Transverse colon (tissue), 4 donors: ENCODE measurements around the gene EDN3. TPM values are rescaled to one million over a fixed set of nuclear protein-coding genes. Genes with fewer than 3 reads are reported as not detected.

ENCODE experiments used
- DNase-seq: peaks from one replicate; pipeline ENCODE4 v3.0.0-alpha.2; 2019
- H3K27ac ChIP-seq, 4 donors: fragments of 200-600 bp; sonication (generic); 2 replicates each; pipeline ENCODE4 v1.5.1; 2016 to 2018; ENCODE audit warnings: inconsistent platforms in 4 of 4
- H3K27me3 ChIP-seq: fragments of 200-600 bp; sonication (generic); 2 replicates; pipeline ENCODE4 v1.5.1; 2017; ENCODE audit warnings: inconsistent platforms
- H3K36me3 ChIP-seq, 4 donors: fragments of 200-600 bp; sonication (generic); 2 replicates each; pipeline ENCODE4 v1.5.1; 2017 to 2019; ENCODE audit warnings: inconsistent platforms in 4 of 4
- H3K4me1 ChIP-seq, 4 donors: fragments of 200-600 bp; sonication (generic); 2 replicates each; pipeline ENCODE4 v1.5.1; 2017 to 2020; ENCODE audit warnings: inconsistent platforms in 4 of 4
- H3K4me3 ChIP-seq, 4 donors: fragments of 200-600 bp; sonication (generic); 1 replicate in 1 of 4; 2 replicates in 3 of 4; pipeline versions ENCODE4 v1.5.1 to v1.6.1; 2017 to 2019; ENCODE audit warnings: inconsistent platforms in 4 of 4
- H3K9me3 ChIP-seq, 2 donors: fragments of 200-600 bp; sonication (generic); 2 replicates each; pipeline ENCODE4 v1.5.1; 2017 to 2019; ENCODE audit warnings: inconsistent platforms in 2 of 2
- EP300 ChIP-seq: sonication (generic); formaldehyde crosslinking; IDR thresholded peaks from one replicate; pipeline ENCODE4 v1.6.1; 2017; ENCODE audit warnings: antibody characterized with exemption, low read depth
- POLR2A ChIP-seq: fragments of 450-650 bp; IDR thresholded peaks from one replicate; pipeline ENCODE4 v1.6.1; 2016; ENCODE audit warnings: antibody characterized with exemption, mild to moderate bottlenecking, moderate library complexity
- POLR2AphosphoS5 ChIP-seq, 3 donors: sonication (generic); formaldehyde crosslinking; IDR thresholded peaks; one replicate each; pipeline ENCODE4 v1.6.1; 2016; ENCODE audit warnings: antibody characterized with exemption in 3 of 3
- WGBS, 2 donors: methylation state at CpG; one replicate each; pipeline ENCODE4 v1.1.5; 2018; ENCODE audit warnings: low coverage in 1 of 2; 5-methylcytosine and 5-hydroxymethylcytosine counted together
- in situ Hi-C, 4 donors: fragments of 200-750 bp; cut with MboI; loops; one replicate each; pipeline versions ENCODE4 v1.15.0 to v1.15.1; 2017; ENCODE audit warnings: low sequenced_read_pairs in 3 of 4, low pct_ligation_motif_present in 1 of 4, low pct_unique_long_range_greater_than_20kb in 1 of 4
- intact Hi-C: fragments of 100-400 bp; cut with DNase I; formaldehyde crosslinking; loops from one replicate; pipeline ENCODE4 v1.15.1; 2023; ENCODE audit warnings: low total_unique reads
- total RNA-seq, 4 donors: library from RNA; depleted of rRNA; stranded (reverse); fragments of >200 nt; gene quantifications; one replicate each; pipeline ENCODE4 v1.1.0, GENCODE V29; 2016
- TF ChIP-seq, protein P1 (sequence below), 5 experiments: fragments of 200-600 bp in 3 of 5; fragments of 450-650 bp in 2 of 5; sonication (generic) in 3 of 5; IDR thresholded peaks; 1 replicate in 2 of 5; 2 replicates in 3 of 5; pipeline ENCODE4 v1.5.1; 2016 to 2017; ENCODE audit warnings: antibody characterized with exemption in 5 of 5, inconsistent platforms in 3 of 5, mild to moderate bottlenecking in 2 of 5, moderate library complexity in 1 of 5

The EDN3 gene
- total RNA-seq, 4 donors from 2014 or later = 13.1 to 127 (median 76.8) TPM

DNA sequence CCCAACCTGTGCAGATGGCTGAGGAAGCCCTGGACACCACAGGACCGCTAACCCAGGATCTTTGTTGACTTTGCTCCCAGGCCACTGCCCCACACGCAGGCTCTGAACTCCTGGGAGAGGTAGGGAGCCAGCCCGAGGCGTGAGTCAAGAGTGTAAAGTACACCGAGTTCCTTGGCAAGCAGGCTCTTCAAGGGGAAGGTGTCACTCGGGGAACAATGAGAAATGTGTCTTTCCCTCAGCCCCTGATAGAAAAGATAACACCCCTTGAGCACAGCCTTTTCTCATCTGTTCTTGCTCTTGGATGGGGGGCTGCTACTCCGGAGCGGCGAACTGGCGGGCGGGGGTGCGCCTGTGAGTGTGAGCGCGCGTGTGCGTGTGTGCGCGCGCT is 472 bp upstream of the EDN3 start:
- H3K9me3 ChIP-seq = no peaks in the 10 kb centered on the region
- TF ChIP-seq, protein P1, sequence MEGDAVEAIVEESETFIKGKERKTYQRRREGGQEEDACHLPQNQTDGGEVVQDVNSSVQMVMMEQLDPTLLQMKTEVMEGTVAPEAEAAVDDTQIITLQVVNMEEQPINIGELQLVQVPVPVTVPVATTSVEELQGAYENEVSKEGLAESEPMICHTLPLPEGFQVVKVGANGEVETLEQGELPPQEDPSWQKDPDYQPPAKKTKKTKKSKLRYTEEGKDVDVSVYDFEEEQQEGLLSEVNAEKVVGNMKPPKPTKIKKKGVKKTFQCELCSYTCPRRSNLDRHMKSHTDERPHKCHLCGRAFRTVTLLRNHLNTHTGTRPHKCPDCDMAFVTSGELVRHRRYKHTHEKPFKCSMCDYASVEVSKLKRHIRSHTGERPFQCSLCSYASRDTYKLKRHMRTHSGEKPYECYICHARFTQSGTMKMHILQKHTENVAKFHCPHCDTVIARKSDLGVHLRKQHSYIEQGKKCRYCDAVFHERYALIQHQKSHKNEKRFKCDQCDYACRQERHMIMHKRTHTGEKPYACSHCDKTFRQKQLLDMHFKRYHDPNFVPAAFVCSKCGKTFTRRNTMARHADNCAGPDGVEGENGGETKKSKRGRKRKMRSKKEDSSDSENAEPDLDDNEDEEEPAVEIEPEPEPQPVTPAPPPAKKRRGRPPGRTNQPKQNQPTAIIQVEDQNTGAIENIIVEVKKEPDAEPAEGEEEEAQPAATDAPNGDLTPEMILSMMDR (IDR thresholded peaks at IDR 0.05) = no peak
- peak; percentile 65 for TF ChIP-seq POLR2A
- peak in 2 of 3 donors; percentile 81 to 82 for TF ChIP-seq POLR2AphosphoS5 (IDR thresholded peaks at IDR 0.05)
- TF ChIP-seq EP300 = no peak
- peaks cover 0 to 15% (median 14%) of the 10 kb centered on the region in 4 donors for H3K4me1 ChIP-seq
- no peaks in the 10 kb centered on the region for H3K36me3 ChIP-seq
- WGBS, 2 donors = 0 to 7% methylated on average over 3 to 12 of the region's 19 CpGs
- in situ Hi-C loops = no loop called here
- peak overlapping the region in 3 of 4 donors; percentile 40 to 62 (median 49) for H3K4me3 ChIP-seq
- intact Hi-C loops = no loop called here
- H3K27me3 ChIP-seq = peaks cover 40% of the 10 kb centered on the region
- peak; percentile 86 for DNase-seq
- peak overlapping the region; percentile 71 to 86 (median 80) for H3K27ac ChIP-seq

DNA sequence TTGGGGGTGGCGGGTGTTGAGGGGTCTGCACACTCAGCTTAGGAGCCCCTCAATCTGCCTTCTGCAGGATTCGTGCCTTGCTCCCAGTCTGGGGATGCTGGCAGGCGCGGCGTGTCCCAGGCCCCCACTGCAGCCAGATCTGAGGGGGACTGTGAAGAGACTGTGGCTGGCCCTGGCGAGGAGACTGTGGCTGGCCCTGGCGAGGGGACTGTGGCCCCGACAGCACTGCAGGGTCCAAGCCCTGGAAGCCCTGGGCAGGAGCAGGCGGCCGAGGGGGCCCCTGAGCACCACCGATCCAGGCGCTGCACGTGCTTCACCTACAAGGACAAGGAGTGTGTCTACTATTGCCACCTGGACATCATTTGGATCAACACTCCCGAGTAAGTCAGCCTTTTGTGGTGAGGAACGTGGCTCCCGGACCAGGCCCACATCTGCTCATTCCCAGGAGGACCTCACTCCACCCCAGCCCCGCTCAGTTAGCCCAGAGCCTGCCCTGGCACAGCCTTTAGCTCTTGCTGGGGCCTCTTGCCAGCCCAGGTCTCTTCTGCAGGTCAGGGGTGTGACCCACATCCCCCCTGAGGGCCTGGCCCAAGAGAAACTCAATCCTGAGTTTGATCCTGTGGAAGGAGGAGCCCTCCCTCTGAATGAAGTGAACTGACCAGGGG is 1.1 kb downstream of the EDN3 start:
- in situ Hi-C loops = no loop called here
- H3K4me3 ChIP-seq = peak overlapping the region in 2 of 4 donors; percentile 49 to 62
- H3K27ac ChIP-seq = no peak overlapping the region
- H3K27me3 ChIP-seq = peaks cover 40% of the 10 kb centered on the region
- no peak for TF ChIP-seq POLR2A
- no peak for TF ChIP-seq POLR2AphosphoS5 (IDR thresholded peaks at IDR 0.05)
- no peak for TF ChIP-seq EP300
- TF ChIP-seq, protein P1 (IDR thresholded peaks at IDR 0.05) = no peak
- H3K36me3 ChIP-seq = no peaks in the 10 kb centered on the region
- WGBS, 2 donors = 81% methylated on average over 9 of the region's 17 CpGs; no CpG with 5 or more reads in 1 of the 2 donors
- no peak for DNase-seq
- intact Hi-C loops = no loop called here
- peaks cover 0 to 15% (median 14%) of the 10 kb centered on the region in 4 donors for H3K4me1 ChIP-seq
- H3K9me3 ChIP-seq = no peaks in the 10 kb centered on the region

- intact Hi-C loops = no loop called here
- Histone ChIP-seq H3K27ac (no peak overlapping the region), H3K27me3 (peaks cover 21% of the 10 kb centered on the region), H3K36me3 (no peaks in the 10 kb centered on the region), H3K4me1 (peaks cover 0 to 31% (median 20%) of the 10 kb centered on the region in 4 donors), H3K9me3 (no peaks in the 10 kb centered on the region), H3K4me3 (no peak overlapping the region)
- WGBS, 2 donors = 85 to 90% methylated on average over 1 to 5 of the region's 7 CpGs
- DNase-seq = no peak
- no peak for TF ChIP-seq EP300
- no peak for TF ChIP-seq POLR2A
- TF ChIP-seq, protein P1 (IDR thresholded peaks at IDR 0.05) = no peak
- TF ChIP-seq POLR2AphosphoS5 (IDR thresholded peaks at IDR 0.05) = no peak
- in situ Hi-C loops = no loop called here
These were observed 5.7 kb downstream of the EDN3 start for GRCh38 chr20:59305908-59306655.

- Histone ChIP-seq H3K9me3 (no peaks in the 10 kb centered on the region), H3K27me3 (peaks cover 10% of the 10 kb centered on the region), H3K36me3 (no peaks in the 10 kb centered on the region), H3K4me3 (no peak overlapping the region), H3K27ac (peak overlapping the region in 3 of 4 donors; percentile 79 to 83 (median 80)), H3K4me1 (peaks cover 0 to 26% (median 16%) of the 10 kb centered on the region in 4 donors)
- no peak for DNase-seq
- intact Hi-C loops = no loop called here
- 82 to 84% methylated on average over 2 to 3 of the region's 3 CpGs for WGBS, 2 donors
- TF ChIP-seq POLR2A = no peak
- TF ChIP-seq, protein P1 (IDR thresholded peaks at IDR 0.05) = no peak
- TF ChIP-seq POLR2AphosphoS5 (IDR thresholded peaks at IDR 0.05) = no peak
- TF ChIP-seq EP300 = no peak
- in situ Hi-C loops = no loop called here
These were observed 6.9 kb downstream of the EDN3 start for GRCh38 chr20:59307270-59307669.
